Tongue (tissue), 2 donors: Measurements from ENCODE around the gene TOLLIP. TPM values are rescaled to one million over a fixed set of nuclear protein-coding genes. Genes with fewer than 3 reads are reported as not detected.
"Not testable (repeated sequence)": the region's sequence is repeated elsewhere in the genome, so short reads cannot be mapped to it uniquely, and the experiment has no call there.

ENCODE experiments used
- DNase-seq: peaks from one replicate; pipeline ENCODE4 v3.0.0-alpha.2; 2015
- total RNA-seq: library from RNA; depleted of rRNA; stranded (reverse); fragments of >200 nt; gene quantifications from one replicate; pipeline ENCODE4 v1.2.3, GENCODE V29; 2014

Gene TOLLIP
- total RNA-seq, 1 donor from 2014 or later = 32.7 TPM

GRCh38 chr11:1245717-1246116 is 63.7 kb downstream of the TOLLIP start:
- not testable (repeated sequence) for DNase-seq

GRCh38 chr11:1244557-1244956 is 64.9 kb downstream of the TOLLIP start:
- DNase-seq = not testable (repeated sequence)

GRCh38 chr11:1243521-1243920 is 65.9 kb downstream of the TOLLIP start:
- DNase-seq = not testable (repeated sequence)

- DNase-seq = not testable (repeated sequence)
These were observed 66.7 kb downstream of the TOLLIP start for GRCh38 chr11:1242751-1243150.

GRCh38 chr11:1242289-1242688 is 67.1 kb downstream of the TOLLIP start:
- DNase-seq = no peak

- DNase-seq = no peak
These were observed 67.7 kb downstream of the TOLLIP start for GRCh38 chr11:1241706-1242105.

GRCh38 chr11:1240771-1241170 is 68.7 kb downstream of the TOLLIP start:
- no peak for DNase-seq

- no peak for DNase-seq
These were observed 69.7 kb downstream of the TOLLIP start for GRCh38 chr11:1239596-1240205.

GRCh38 chr11:1238767-1239595 is 70.5 kb downstream of the TOLLIP start:
- no peak for DNase-seq

- no peak for DNase-seq
These were observed 71.6 kb downstream of the TOLLIP start for GRCh38 chr11:1237851-1238250.

- no peak for DNase-seq
These were observed 72.3 kb downstream of the TOLLIP start for GRCh38 chr11:1237128-1237580.

GRCh38 chr11:1236316-1237127 is 72.9 kb downstream of the TOLLIP start:
- DNase-seq = no peak

- no peak for DNase-seq
These were observed 73.5 kb downstream of the TOLLIP start for GRCh38 chr11:1235901-1236315.

- no peak for DNase-seq
These were observed 74.0 kb downstream of the TOLLIP start for GRCh38 chr11:1235306-1235900.

- DNase-seq = no peak
These were observed 74.6 kb downstream of the TOLLIP start for GRCh38 chr11:1234771-1235305.

- no peak for DNase-seq
These were observed 75.2 kb downstream of the TOLLIP start for GRCh38 chr11:1234054-1234720.

- DNase-seq = peak; percentile 21
These were observed 75.9 kb downstream of the TOLLIP start for GRCh38 chr11:1233351-1234053.

GRCh38 chr11:1232883-1233321 is 76.5 kb downstream of the TOLLIP start:
- no peak for DNase-seq

- no peak for DNase-seq
These were observed 77.2 kb downstream of the TOLLIP start for GRCh38 chr11:1232021-1232882.
